Right lobe of liver (tissue), 4 donors: Measurements from ENCODE around the gene INPP5A.

Experiments used
- CTCF ChIP-seq, 4 donors: fragments of 200-600 bp in 3 of 4; fragments of 450-650 bp in 1 of 4; IDR thresholded peaks; one replicate each; pipeline versions ENCODE4 v1.5.1 to v1.8.0; 2016 to 2022; ENCODE audit warnings: antibody characterized with exemption in 4 of 4, mild to moderate bottlenecking in 2 of 4
- POLR2A ChIP-seq: fragments of 450-650 bp; IDR thresholded peaks from one replicate; pipeline ENCODE4 v1.6.1; 2017; ENCODE audit warnings: antibody characterized with exemption, mild to moderate bottlenecking
- donor health status: DM: no; HTN: no; CAD: no.
- donor health status: DM: no; HTN: no; CAD: no.
- donor health status: DM: no; HTN: yes; CAD: no.

- TF ChIP-seq CTCF (IDR thresholded peaks at IDR 0.05) (no peak), POLR2A (no peak)
These were observed 69.9 kb downstream of the INPP5A start for GRCh38 chr10:132607491-132607890.
